H1 (cell line): Measurements from ENCODE around the gene AURKAIP1. TPM values are rescaled to one million over a fixed set of nuclear protein-coding genes. Genes with fewer than 3 reads are reported as not detected.

Source experiments
- CTCF ChIA-PET: fragments of 300-600 bp; sonication (Branson Sonifier 250); formaldehyde crosslinking; loops from one replicate; lab custom pipeline; 2021; ENCODE audit not compliant: partially characterized antibody; lab: Charles Lee
- POLR2A ChIA-PET: fragments of 300-600 bp; sonication (Branson Sonifier 250); formaldehyde crosslinking; loops from one replicate; lab custom pipeline; 2021; ENCODE audit warnings: inconsistent platforms; ENCODE audit not compliant: partially characterized antibody; lab: Charles Lee
- DNase-seq, 2 experiments: peaks; one replicate each; pipeline versions ENCODE4 v3.0.0 to v3.0.0-alpha.2; 2010 to 2022; ENCODE audit warnings: low spot score in 2 of 2, low read depth in 1 of 2, mixed read lengths in 1 of 2
- FAIRE-seq: peaks from 2 replicates; lab custom pipeline; 2011; peaks lifted over from hg19 to GRCh38; lab: Jason Lieb, UNC
- H2AFZ ChIP-seq: 2 replicates; pipeline ENCODE4 v1.8.1; 2012; ENCODE audit warnings: low read length, inconsistent platforms
- H2AK5ac ChIP-seq: 2 replicates; pipeline ENCODE4 v1.6.1; 2013; ENCODE audit warnings: low read depth, low read length
- H2BK120ac ChIP-seq: replicated peaks from 2 replicates; pipeline ENCODE3; 2013; ENCODE audit warnings: low read depth, low read length, inconsistent platforms
- H2BK12ac ChIP-seq: 2 replicates; pipeline ENCODE4 v1.6.1; 2013; ENCODE audit warnings: low read depth, low read length
- H2BK15ac ChIP-seq: 2 replicates; pipeline ENCODE4 v1.6.1; 2013; ENCODE audit warnings: low read length
- H2BK20ac ChIP-seq: 2 replicates; pipeline ENCODE4 v1.6.1; 2013; ENCODE audit warnings: low read length
- H2BK5ac ChIP-seq: 2 replicates; pipeline ENCODE4 v1.6.1; 2013; ENCODE audit warnings: low read depth, low read length
- H3K14ac ChIP-seq: 2 replicates; pipeline ENCODE4 v1.6.1; 2013; ENCODE audit warnings: inconsistent platforms; ENCODE audit not compliant: insufficient read length
- H3K18ac ChIP-seq: 2 replicates; pipeline ENCODE4 v1.6.1; 2013; ENCODE audit warnings: low read length; ENCODE audit errors: extremely low read depth
- H3K23ac ChIP-seq: 2 replicates; pipeline ENCODE4 v1.6.1; 2013; ENCODE audit warnings: inconsistent platforms; ENCODE audit not compliant: insufficient read length
- H3K23me2 ChIP-seq: 2 replicates; pipeline ENCODE4 v1.6.1; 2013; ENCODE audit warnings: low read depth, low read length
- H3K27ac ChIP-seq: 2 replicates; pipeline ENCODE4 v1.6.1; 2011; ENCODE audit warnings: low read depth, low read length, inconsistent platforms
- H3K27me3 ChIP-seq, 4 experiments: replicated peaks in 1 of 4; 1 replicate in 1 of 4; 2 replicates in 3 of 4; pipeline versions ENCODE4 v1.6.1 to v1.8.1; 2011 to 2013; ENCODE audit warnings: low read length in 3 of 4, mild to moderate bottlenecking in 3 of 4, inconsistent platforms in 2 of 4, mixed read lengths in 2 of 4, moderate library complexity in 1 of 4; ENCODE audit not compliant: control insufficient read depth in 3 of 4, insufficient read depth in 3 of 4; ENCODE audit errors: extremely low read depth in 1 of 4
- H3K36me3 ChIP-seq, 4 experiments: 2 replicates each; pipeline versions ENCODE4 v1.6.1 to v1.8.1; 2011 to 2013; ENCODE audit warnings: mild to moderate bottlenecking in 4 of 4, low read length in 3 of 4, moderate library complexity in 2 of 4, control low read depth in 1 of 4, inconsistent platforms in 1 of 4; ENCODE audit not compliant: insufficient read depth in 4 of 4, control insufficient read depth in 2 of 4
- H3K4ac ChIP-seq: replicated peaks from 2 replicates; pipeline ENCODE3; 2013; ENCODE audit warnings: low read length, low read depth, mixed read lengths, inconsistent platforms; ENCODE audit not compliant: insufficient read length
- H3K4me1 ChIP-seq, 4 experiments: replicated peaks in 1 of 4; 1 replicate in 1 of 4; 2 replicates in 3 of 4; pipeline versions ENCODE4 v1.6.1 to v1.8.1; 2011 to 2013; ENCODE audit warnings: low read length in 3 of 4, inconsistent platforms in 2 of 4, mixed read lengths in 1 of 4; ENCODE audit not compliant: insufficient read depth in 4 of 4, control insufficient read depth in 3 of 4
- H3K4me2 ChIP-seq, 2 experiments: 2 replicates each; pipeline versions ENCODE4 v1.6.1 to v1.8.1; 2011 to 2013; ENCODE audit warnings: low read depth in 2 of 2, low read length in 2 of 2, control low read depth in 1 of 2, inconsistent platforms in 1 of 2, mild to moderate bottlenecking in 1 of 2; ENCODE audit not compliant: insufficient read depth in 1 of 2
- H3K4me3 ChIP-seq, 4 experiments: fragments of 200-600, 300-600 bp in 1 of 4; sonication (generic), shearing (Covaris generic), sonication (Bioruptor Twin) in 1 of 4; 2 replicates each; pipeline versions ENCODE4 v1.5.1 to v1.8.1; 2011 to 2016; ENCODE audit warnings: low read length in 4 of 4, low read depth in 3 of 4, control low read depth in 2 of 4, inconsistent platforms in 2 of 4, mild to moderate bottlenecking in 2 of 4, mixed read lengths in 1 of 4, moderate library complexity in 1 of 4; ENCODE audit not compliant: insufficient read depth in 2 of 4; ENCODE audit errors: extremely low read depth in 1 of 4
- H3K56ac ChIP-seq: replicated peaks from 2 replicates; pipeline ENCODE3; 2013; ENCODE audit warnings: low read depth, mild to moderate bottlenecking, mixed read lengths, low read length, inconsistent platforms; ENCODE audit not compliant: insufficient read length
- H3K79me1 ChIP-seq: 2 replicates; pipeline ENCODE4 v1.6.1; 2013; ENCODE audit warnings: low read depth, low read length, control low read depth
- H3K79me2 ChIP-seq, 2 experiments: 2 replicates each; pipeline versions ENCODE4 v1.6.1 to v1.8.1; 2012 to 2013; ENCODE audit warnings: low read length in 2 of 2, mild to moderate bottlenecking in 2 of 2, inconsistent platforms in 1 of 2; ENCODE audit not compliant: insufficient read depth in 2 of 2, control insufficient read depth in 1 of 2
- H3K9ac ChIP-seq, 4 experiments: replicated peaks in 1 of 4; 1 replicate in 1 of 4; 2 replicates in 3 of 4; pipeline versions ENCODE4 v1.6.1 to v1.8.1; 2011 to 2013; ENCODE audit warnings: low read depth in 3 of 4, low read length in 3 of 4, control low read depth in 2 of 4, mild to moderate bottlenecking in 2 of 4, moderate library complexity in 2 of 4, inconsistent platforms in 1 of 4; ENCODE audit errors: extremely low read depth in 1 of 4
- H3K9me3 ChIP-seq, 2 experiments: 2 replicates each; pipeline versions ENCODE4 v1.6.1 to v1.8.1; 2012 to 2013; ENCODE audit warnings: mild to moderate bottlenecking in 2 of 2, moderate library complexity in 2 of 2, control low read depth in 1 of 2, inconsistent platforms in 1 of 2, low read depth in 1 of 2, low read length in 1 of 2, mixed read lengths in 1 of 2; ENCODE audit not compliant: insufficient read depth in 2 of 2
- H4K20me1 ChIP-seq, 2 experiments: replicated peaks in 1 of 2; 2 replicates each; pipeline versions ENCODE3 to v1.8.1; 2011 to 2013; ENCODE audit warnings: inconsistent platforms in 2 of 2, low read length in 2 of 2, mild to moderate bottlenecking in 1 of 2; ENCODE audit not compliant: insufficient read depth in 2 of 2, control insufficient read depth in 1 of 2
- H4K5ac ChIP-seq: 2 replicates; pipeline ENCODE4 v1.6.1; 2013; ENCODE audit warnings: low read length, low read depth, mixed read lengths, inconsistent platforms; ENCODE audit not compliant: insufficient read length
- H4K8ac ChIP-seq: 2 replicates; pipeline ENCODE4 v1.8.0; 2013; ENCODE audit warnings: mild to moderate bottlenecking, moderate library complexity, low read length, inconsistent platforms; ENCODE audit not compliant: insufficient read depth; ENCODE audit errors: extremely low read depth
- H4K91ac ChIP-seq: replicated peaks from 2 replicates; pipeline ENCODE3; 2013; ENCODE audit warnings: low read length, mixed read lengths, inconsistent platforms; ENCODE audit not compliant: insufficient read length
- NANOG ChIP-seq: IDR thresholded peaks from 2 replicates; pipeline ENCODE4 v1.6.1; 2011; ENCODE audit warnings: low read length, low read depth, mild to moderate bottlenecking, inconsistent platforms; ENCODE audit not compliant: insufficient read depth, poor library complexity, severe bottlenecking
- WGBS, 2 experiments: shearing (Covaris generic) in 1 of 2; methylation state at CpG; one replicate each; pipeline versions ENCODE4 v1.1.6 to v1.1.7; 2013 to 2015; ENCODE audit warnings: low lambda C conversion rate in 2 of 2, mixed read lengths in 2 of 2, inconsistent platforms in 1 of 2, low coverage in 1 of 2, missing lambda C conversion rate in 1 of 2; ENCODE audit not compliant: insufficient replicate concordance in 2 of 2, insufficient coverage in 1 of 2, insufficient read length in 1 of 2; ENCODE audit errors: extremely low coverage in 1 of 2, missing lambda C conversion rate in 1 of 2; 5-methylcytosine and 5-hydroxymethylcytosine counted together
- polyA plus RNA-seq, 7 experiments: library from polyadenylated mRNA; depleted of rRNA in 3 of 7; stranded (reverse) in 5 of 7; unstranded in 2 of 7; fragments of >200 nt in 5 of 7; fragments of 200-250 nt in 2 of 7; gene quantifications; 1 replicate in 5 of 7; 2 replicates in 1 of 7; 4 replicates in 1 of 7; pipeline versions ENCODE4 v1.2.1 to v1.2.3, GENCODE V29; 2011 to 2013; ENCODE audit warnings: missing spikeins in 2 of 7, mixed read lengths in 2 of 7
- total RNA-seq: library from RNA; stranded (reverse); fragmentation: NEBNext Ultra II Directional; extraction: Animal tissue kit (Norgen Biotek cat#: 25700); gene quantifications from 2 replicates; pipeline ENCODE4 v1.2.1, GENCODE V29; 2021

Gene AURKAIP1
- total and polyA plus RNA-seq, 2 of the 8 experiments (the other 6 are each of a cell fraction or from before 2014, with no cell fraction given): 87.8 to 194 TPM

- DNase-seq: no peak
- TF ChIP-seq NANOG: no peak
- Histone ChIP-seq H2BK120ac (no peak overlapping the region), H3K4ac (no peak overlapping the region), H2BK15ac (no peak overlapping the region), H3K9me3 (peaks cover 0 to 5% of the 10 kb centered on the region in 2 experiments; a peak in 1 of 4 replicates), H3K4me2 (no peak overlapping the region), H2AK5ac (no peak overlapping the region), H3K14ac (peak overlapping the region; percentile 16), H3K23me2 (peaks cover 1% of the 10 kb centered on the region; the same call in 1 of the 2 replicates), H2BK12ac (no peak overlapping the region), H4K91ac (no peak overlapping the region), H3K36me3 (peaks cover 2 to 36% (median 15%) of the 10 kb centered on the region in 4 experiments; a peak in 7 of 8 replicates), H4K5ac (no peak overlapping the region), H3K79me2 (peaks cover 0 to 12% of the 10 kb centered on the region in 2 experiments; a peak in 1 of 4 replicates), H2AFZ (no peak overlapping the region), H3K27ac (no peak overlapping the region), H4K8ac (no peak overlapping the region), H2BK20ac (no peak overlapping the region), H4K20me1 (peaks cover 21 to 45% of the 10 kb centered on the region in 2 experiments), H3K79me1 (peaks cover 20% of the 10 kb centered on the region), H3K18ac (no peak overlapping the region), H3K23ac (no peak overlapping the region), H3K9ac (no peak overlapping the region), H3K4me1 (peaks cover 0 to 2% (median 0%) of the 10 kb centered on the region in 4 experiments; a peak in 3 of 7 replicates), H3K4me3 (no peak overlapping the region), H3K27me3 (no peaks in the 10 kb centered on the region; a peak in 1 of 7 replicates), H2BK5ac (no peak overlapping the region; the same call in 1 of the 2 replicates), H3K56ac (no peak overlapping the region)
- ChIA-PET POLR2A (interaction anchor here (0.8 to 1.3 kb wide), 4 partner anchors 12 to 33 kb away, joined by 3 to 4 read pairs (median 3); partner anchors contain the start of gene AURKAIP1), CTCF (interaction anchor here (0.8 to 1.5 kb wide), 4 partner anchors 24 to 50 kb away, joined by 3 to 5 read pairs (median 4); partner anchors contain the start of gene AURKAIP1)
- 98% methylated on average over 17 of the region's 17 CpGs; no CpG with 5 or more reads in 1 of the 2 experiments for WGBS, 2 experiments
- no peak for FAIRE-seq
Observed at GRCh38 chr1:1341549-1342021, 33.4 kb downstream of the AURKAIP1 start.
